ENCODE data around the gene RBM26.

DNA sequence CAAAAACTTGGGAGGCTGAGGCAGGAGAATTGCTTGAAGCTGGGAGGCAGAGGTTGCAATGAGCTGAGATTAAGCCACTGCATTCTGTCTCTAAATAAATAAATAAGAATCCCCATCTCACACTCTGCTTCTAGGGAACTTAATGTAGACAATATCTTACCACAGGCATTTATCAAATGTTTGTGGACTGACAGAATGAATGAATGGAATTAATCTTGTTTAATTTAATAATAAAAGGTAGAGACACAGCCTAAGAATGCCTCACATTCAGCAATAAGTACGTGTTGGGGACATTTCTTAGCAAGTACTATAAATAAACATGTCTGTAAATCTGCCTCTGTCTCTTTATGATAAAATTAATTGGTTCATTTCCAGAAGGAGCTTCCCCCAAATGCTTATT, 36.2 kb upstream of the RBM26 start:
- TF ChIP-seq EZH2phosphoT487 (IDR thresholded peaks at IDR 0.05; ENCODE audit: insufficient read depth, low read depth) (no peak), EZH2 (IDR thresholded peaks at IDR 0.05; ENCODE audit: insufficient read depth, poor library complexity, severe bottlenecking) (no peak)
